ENCODE data around the gene CLDN7.

Gene CLDN7

GRCh38 chr17:7219812-7220592 lies 42.3 kb downstream of the CLDN7 start, which contains the start of the genes ACADVL and DLG4:
TSS of gene ACADVL (plus strand) at chr17:7219938. CDS start at chr17:7219985, 47 bp downstream.
TSS of gene DLG4 (minus strand) at chr17:7219836.
- Histone ChIP-seq H3K4me1 (ENCODE audit: control insufficient read depth in 1 of 2, insufficient read depth in 1 of 2, low read depth in 1 of 2, low read length in 1 of 2) (peaks cover 33 to 43% of the 10 kb centered on the region in 2 experiments), H3K27me3 (peaks cover 12% of the 10 kb centered on the region), H3K36me3 (peaks cover 33% of the 10 kb centered on the region), H3K9me3 (no peaks in the 10 kb centered on the region), H3K4me3 (ENCODE audit: low read depth in 1 of 2, low read length in 1 of 2) (peak within 1 kb of the TSS; percentile 89 to 90), H3K27ac (peak within 1 kb of the TSS; percentile 75)
- TF ChIP-seq, protein P1, sequence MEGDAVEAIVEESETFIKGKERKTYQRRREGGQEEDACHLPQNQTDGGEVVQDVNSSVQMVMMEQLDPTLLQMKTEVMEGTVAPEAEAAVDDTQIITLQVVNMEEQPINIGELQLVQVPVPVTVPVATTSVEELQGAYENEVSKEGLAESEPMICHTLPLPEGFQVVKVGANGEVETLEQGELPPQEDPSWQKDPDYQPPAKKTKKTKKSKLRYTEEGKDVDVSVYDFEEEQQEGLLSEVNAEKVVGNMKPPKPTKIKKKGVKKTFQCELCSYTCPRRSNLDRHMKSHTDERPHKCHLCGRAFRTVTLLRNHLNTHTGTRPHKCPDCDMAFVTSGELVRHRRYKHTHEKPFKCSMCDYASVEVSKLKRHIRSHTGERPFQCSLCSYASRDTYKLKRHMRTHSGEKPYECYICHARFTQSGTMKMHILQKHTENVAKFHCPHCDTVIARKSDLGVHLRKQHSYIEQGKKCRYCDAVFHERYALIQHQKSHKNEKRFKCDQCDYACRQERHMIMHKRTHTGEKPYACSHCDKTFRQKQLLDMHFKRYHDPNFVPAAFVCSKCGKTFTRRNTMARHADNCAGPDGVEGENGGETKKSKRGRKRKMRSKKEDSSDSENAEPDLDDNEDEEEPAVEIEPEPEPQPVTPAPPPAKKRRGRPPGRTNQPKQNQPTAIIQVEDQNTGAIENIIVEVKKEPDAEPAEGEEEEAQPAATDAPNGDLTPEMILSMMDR (IDR thresholded peaks at IDR 0.05) = no peak

- peaks cover 40 to 50% of the 10 kb centered on the region in 2 experiments for H3K4me1 ChIP-seq (ENCODE audit: control insufficient read depth in 1 of 2, insufficient read depth in 1 of 2, low read depth in 1 of 2, low read length in 1 of 2)
- peaks cover 12% of the 10 kb centered on the region for H3K27me3 ChIP-seq
- H3K9me3 ChIP-seq = no peaks in the 10 kb centered on the region
- peak overlapping the region; percentile 89 to 90 for H3K4me3 ChIP-seq (ENCODE audit: low read depth in 1 of 2, low read length in 1 of 2)
- TF ChIP-seq, protein P1 (IDR thresholded peaks at IDR 0.05) = no peak
- peak overlapping the region; percentile 75 for H3K27ac ChIP-seq
- peaks cover 26% of the 10 kb centered on the region for H3K36me3 ChIP-seq
Observed at GRCh38 chr17:7219229-7219811, 43.0 kb downstream of the CLDN7 start.

DNA sequence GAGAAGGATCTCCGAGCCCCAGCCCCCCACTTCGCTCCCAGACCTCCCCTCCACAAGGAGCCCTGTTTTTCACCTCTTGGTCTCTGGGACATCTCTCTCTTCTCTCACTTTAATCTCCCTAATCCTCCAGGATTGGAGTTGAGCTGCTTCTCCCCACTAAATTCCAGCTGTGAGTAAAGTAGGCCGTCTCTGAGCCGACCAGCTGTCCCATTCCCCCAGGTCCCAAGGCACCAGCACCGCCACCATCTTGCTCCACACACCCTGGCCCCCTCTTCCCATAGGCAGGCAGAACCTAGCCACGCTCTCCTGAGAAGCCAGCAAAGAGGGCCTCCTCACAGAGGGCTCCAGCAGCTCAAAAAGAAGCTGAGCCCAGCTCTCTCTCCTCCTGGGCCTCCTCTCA lies 43.5 kb downstream of the CLDN7 start:
- H3K4me1 ChIP-seq (ENCODE audit: control insufficient read depth in 1 of 2, insufficient read depth in 1 of 2, low read depth in 1 of 2, low read length in 1 of 2) = peaks cover 45 to 55% of the 10 kb centered on the region in 2 experiments
- TF ChIP-seq, protein P1 (IDR thresholded peaks at IDR 0.05) = no peak

DNA sequence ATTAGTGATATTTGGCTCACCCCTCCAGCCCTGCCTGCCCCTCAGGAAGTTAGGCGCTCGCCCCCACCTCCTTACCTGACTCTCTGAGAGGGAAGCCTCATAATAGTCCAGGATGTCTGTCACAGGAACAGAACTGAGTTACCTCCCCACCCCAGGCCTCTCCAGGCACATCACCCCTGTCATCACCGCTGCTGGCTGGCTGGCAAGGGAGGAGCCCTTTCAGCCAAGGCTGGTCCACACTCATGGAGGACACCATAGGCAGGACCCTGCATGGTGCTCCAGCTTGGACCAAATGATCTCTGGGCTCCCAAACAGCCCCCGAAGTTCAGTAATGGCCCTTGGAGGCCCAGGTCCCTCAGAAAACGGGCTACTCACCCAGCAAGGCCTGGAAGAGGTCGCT lies 44.1 kb downstream of the CLDN7 start:
- no peak overlapping the region for H3K27ac ChIP-seq
- H3K9me3 ChIP-seq = no peaks in the 10 kb centered on the region
- H3K4me3 ChIP-seq (ENCODE audit: low read depth in 1 of 2, low read length in 1 of 2) = no peak overlapping the region
- H3K27me3 ChIP-seq = peaks cover 12% of the 10 kb centered on the region
- peaks cover 14% of the 10 kb centered on the region for H3K36me3 ChIP-seq
- peaks cover 48 to 57% of the 10 kb centered on the region in 2 experiments for H3K4me1 ChIP-seq (ENCODE audit: control insufficient read depth in 1 of 2, insufficient read depth in 1 of 2, low read depth in 1 of 2, low read length in 1 of 2)
- TF ChIP-seq, protein P1 (IDR thresholded peaks at IDR 0.05) = no peak

More for the DNA sequence above, 43.5 kb downstream of the CLDN7 start:
- H3K4me3 ChIP-seq (ENCODE audit: low read depth in 1 of 2, low read length in 1 of 2) = no peak overlapping the region
- H3K36me3 ChIP-seq = peaks cover 20% of the 10 kb centered on the region
- H3K9me3 ChIP-seq = no peaks in the 10 kb centered on the region
- H3K27ac ChIP-seq = no peak overlapping the region
- peaks cover 12% of the 10 kb centered on the region for H3K27me3 ChIP-seq

DNA sequence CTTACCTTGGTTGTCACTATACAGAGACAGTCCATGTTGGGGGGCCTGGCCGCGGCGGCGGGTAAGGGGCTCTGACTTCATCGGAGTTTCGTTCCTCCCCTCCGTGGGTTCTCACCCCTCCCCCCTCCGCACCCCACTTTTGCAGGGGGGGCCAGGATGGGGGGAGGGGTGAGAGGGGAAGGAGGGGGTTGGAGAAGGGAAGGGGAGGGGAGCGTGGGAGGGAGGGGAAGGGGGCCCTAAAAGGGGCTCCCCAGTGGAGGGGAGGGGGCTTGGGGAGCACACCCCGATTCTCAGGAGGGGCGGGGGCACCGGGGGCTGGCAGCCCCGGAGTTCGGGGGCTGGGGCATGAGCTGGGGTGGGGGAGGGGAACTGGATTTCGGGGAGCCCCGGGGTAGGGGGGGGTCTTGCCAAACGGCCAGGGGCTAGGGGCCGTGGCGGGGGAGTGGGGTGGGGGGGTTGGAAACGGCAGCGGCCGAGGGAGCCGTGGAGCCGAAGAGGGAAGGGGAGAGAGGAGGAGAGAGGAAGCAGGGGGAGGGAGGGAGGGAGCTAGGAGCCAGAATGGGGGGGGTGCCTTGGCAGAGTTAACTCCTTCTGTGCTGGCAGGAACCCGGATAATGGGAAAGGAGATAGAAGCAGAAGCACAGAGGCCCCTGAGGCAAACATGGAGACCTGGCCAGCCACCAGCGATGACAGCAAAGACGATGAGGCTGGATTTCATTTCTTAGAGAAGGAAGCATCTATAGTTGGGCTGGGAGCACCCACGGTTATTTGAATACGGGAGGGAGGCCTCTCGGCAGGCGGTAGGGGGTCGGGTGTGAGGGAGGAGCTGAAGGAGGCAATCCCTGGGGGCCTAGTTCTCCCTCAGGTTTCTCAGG lies 44.9 kb downstream of the CLDN7 start:
- H3K27me3 ChIP-seq = peaks cover 12% of the 10 kb centered on the region
- H3K27ac ChIP-seq = no peak overlapping the region
- no peaks in the 10 kb centered on the region for H3K9me3 ChIP-seq
- peaks cover 48 to 57% of the 10 kb centered on the region in 2 experiments for H3K4me1 ChIP-seq (ENCODE audit: control insufficient read depth in 1 of 2, insufficient read depth in 1 of 2, low read depth in 1 of 2, low read length in 1 of 2)
- no peak overlapping the region for H3K4me3 ChIP-seq (ENCODE audit: low read depth in 1 of 2, low read length in 1 of 2)
- peaks cover 6% of the 10 kb centered on the region for H3K36me3 ChIP-seq
- TF ChIP-seq, protein P1 (IDR thresholded peaks at IDR 0.05) = no peak
